Smooth muscle cell (in vitro differentiated cells): ENCODE data around the gene SLC17A5. TPM values are rescaled to one million over a fixed set of nuclear protein-coding genes. Genes with fewer than 3 reads are reported as not detected.

ENCODE experiments used
- DNase-seq: peaks from one replicate; lab custom pipeline; 2025; ENCODE audit not compliant: unreplicated experiment; lab: John Stamatoyannopoulos, UW
- H2AFZ ChIP-seq: fragments of 200-600 bp; sonication (generic); 2 replicates; pipeline ENCODE4 v1.6.0; 2016; ENCODE audit warnings: antibody characterized with exemption, low read depth, mild to moderate bottlenecking
- H3F3A ChIP-seq: fragments of 200-600 bp; sonication (generic); 2 replicates; pipeline ENCODE4 v1.6.0; 2017; ENCODE audit warnings: antibody characterized with exemption, low read depth
- H3K27ac ChIP-seq: fragments of 200-600 bp; sonication (generic); 2 replicates; pipeline ENCODE4 v1.5.1; 2016; ENCODE audit warnings: low read depth, mild to moderate bottlenecking
- H3K27me3 ChIP-seq: fragments of 200-600 bp; sonication (generic); 2 replicates; pipeline ENCODE4 v1.6.1; 2016; ENCODE audit warnings: low read depth, mild to moderate bottlenecking
- H3K36me3 ChIP-seq: fragments of 200-600 bp; sonication (generic); 2 replicates; pipeline ENCODE4 v1.5.1; 2016; ENCODE audit warnings: low read depth
- H3K4me1 ChIP-seq: fragments of 200-600 bp; sonication (generic); 2 replicates; pipeline ENCODE4 v1.5.1; 2016; ENCODE audit warnings: low read depth
- H3K4me2 ChIP-seq: fragments of 200-600 bp; sonication (generic); 2 replicates; pipeline ENCODE4 v1.6.0; 2016; ENCODE audit warnings: mild to moderate bottlenecking
- H3K4me3 ChIP-seq: fragments of 200-600 bp; sonication (generic); 2 replicates; pipeline ENCODE4 v1.5.1; 2016; ENCODE audit warnings: mild to moderate bottlenecking
- H3K79me2 ChIP-seq: fragments of 200-600 bp; sonication (generic); 2 replicates; pipeline ENCODE4 v1.6.0; 2016; ENCODE audit warnings: low read depth, mild to moderate bottlenecking
- H3K9ac ChIP-seq: fragments of 200-600 bp; sonication (generic); 2 replicates; pipeline ENCODE4 v1.6.0; 2016; ENCODE audit warnings: low read depth
- H3K9me3 ChIP-seq: fragments of 200-600 bp; sonication (generic); replicated peaks from 2 replicates; pipeline ENCODE4 v1.5.1; 2016; ENCODE audit warnings: low read depth
- H4K20me1 ChIP-seq: fragments of 200-600 bp; sonication (generic); 2 replicates; pipeline ENCODE4 v1.6.0; 2016; ENCODE audit warnings: low read depth
- CTCF ChIP-seq: fragments of 200-600 bp; sonication (generic); IDR thresholded peaks from 2 replicates; pipeline ENCODE4 v1.5.1; 2017; ENCODE audit warnings: borderline replicate concordance, mild to moderate bottlenecking, antibody characterized with exemption; ENCODE audit not compliant: insufficient read depth, poor library complexity, severe bottlenecking
- WGBS: methylation state at CpG from one replicate; pipeline ENCODE4 v1.1.7; 2016; ENCODE audit warnings: low lambda C conversion rate; 5-methylcytosine and 5-hydroxymethylcytosine counted together
- polyA plus RNA-seq: library from polyadenylated mRNA; unstranded; fragments of >200 nt; fragmentation: Nextera tagmentation; extraction: Ambion mirVana; gene quantifications from 2 replicates; pipeline ENCODE4 v1.2.1, GENCODE V29; 2016
- total RNA-seq: library from RNA; depleted of rRNA; stranded (reverse); fragments of >200 nt; gene quantifications from 2 replicates; pipeline ENCODE4 v1.2.3, GENCODE V29; 2014

SLC17A5 gene
- 36.4 and 49.0 TPM in 2 replicates for total RNA-seq
- 27.6 and 39.9 TPM in 2 replicates for polyA plus RNA-seq

GRCh38 chr6:73653571-73654424 lies at the start of gene SLC17A5:
Gene SLC17A5 (minus strand): TSS chr6:73653992. CDS start chr6:73653886, 106 bp downstream.
- H3K9ac ChIP-seq, result peak within 1 kb of the TSS; percentile 97
- no peaks in the 10 kb centered on the region for H3K36me3 ChIP-seq
- H4K20me1 ChIP-seq, result peaks cover 9% of the 10 kb centered on the region
- H3K79me2 ChIP-seq, result peaks cover 20% of the 10 kb centered on the region
- H3F3A ChIP-seq, result no peaks in the 10 kb centered on the region
- no peaks in the 10 kb centered on the region for H3K9me3 ChIP-seq
- H3K4me2 ChIP-seq, result peak within 1 kb of the TSS; percentile 90
- H3K27ac ChIP-seq, result peak within 1 kb of the TSS; percentile 88
- DNase-seq, result peak; percentile 77
- no peaks in the 10 kb centered on the region for H3K27me3 ChIP-seq
- WGBS, result 1% methylated on average over 75 of the region's 90 CpGs
- H2AFZ ChIP-seq, result peak within 1 kb of the TSS; percentile 100
- peaks cover 11% of the 10 kb centered on the region for H3K4me1 ChIP-seq
- H3K4me3 ChIP-seq, result peak within 1 kb of the TSS; percentile 99
- no peak for TF ChIP-seq CTCF

GRCh38 chr6:73703466-73703865 lies 49.7 kb upstream of the SLC17A5 start:
- no peaks in the 10 kb centered on the region for H3K79me2 ChIP-seq

GRCh38 chr6:73702444-73702843 lies 48.7 kb upstream of the SLC17A5 start:
- Histone ChIP-seq H3K9me3 (no peaks in the 10 kb centered on the region), H3K4me1 (peaks cover 4% of the 10 kb centered on the region), H3K9ac (no peak overlapping the region), H4K20me1 (no peaks in the 10 kb centered on the region), H3K36me3 (no peaks in the 10 kb centered on the region), H3K27me3 (no peaks in the 10 kb centered on the region), H3K79me2 (no peaks in the 10 kb centered on the region), H3K4me3 (no peak overlapping the region), H3K27ac (peak overlapping the region; percentile 94), H3K4me2 (no peak overlapping the region), H3F3A (peaks cover 30% of the 10 kb centered on the region), H2AFZ (no peak overlapping the region)
- no peak for TF ChIP-seq CTCF
- no peak for DNase-seq
- 95% methylated on average over 2 of the region's 2 CpGs for WGBS

More at GRCh38 chr6:73703466-73703865, 49.7 kb upstream of the SLC17A5 start:
- Histone ChIP-seq H2AFZ (no peak overlapping the region), H3K36me3 (no peaks in the 10 kb centered on the region), H3K4me3 (no peak overlapping the region), H3K27me3 (no peaks in the 10 kb centered on the region), H3F3A (peaks cover 30% of the 10 kb centered on the region), H3K27ac (peak overlapping the region; percentile 94), H3K4me1 (peaks cover 4% of the 10 kb centered on the region), H3K4me2 (peak overlapping the region; percentile 74), H3K9ac (peak overlapping the region; percentile 47), H3K9me3 (no peaks in the 10 kb centered on the region), H4K20me1 (no peaks in the 10 kb centered on the region)
- DNase-seq, result no peak
- WGBS, result 26% methylated on average over 1 of the region's 1 CpG
- no peak for TF ChIP-seq CTCF
